K562 (cell line): ENCODE measurements around the gene CFAP73. TPM values are rescaled to one million over a fixed set of nuclear protein-coding genes. Genes with fewer than 3 reads are reported as not detected.

Experiments used
- CBFA2T3 ChIP-seq: fragments of 450-650 bp; IDR thresholded peaks from 2 replicates; pipeline ENCODE4 v1.6.1; 2017
- CC2D1A ChIP-seq: fragments of 450-650 bp; IDR thresholded peaks from 2 replicates; pipeline ENCODE4 v1.6.1; 2017; ENCODE audit warnings: mild to moderate bottlenecking
- E2F3 ChIP-seq: fragments of 250-450 bp; sonication (Bioruptor Pico); IDR thresholded peaks from 2 replicates; pipeline ENCODE4 v1.4.0; 2020; ENCODE audit warnings: mild to moderate bottlenecking
- ERF ChIP-seq: fragments of 450-650 bp; formaldehyde crosslinking; IDR thresholded peaks from 2 replicates; pipeline ENCODE4 v1.4.0; 2020; ENCODE audit warnings: mild to moderate bottlenecking, mixed read lengths
- GABPA ChIP-seq: fragments of 200-800 bp; sonication (Bioruptor generic); conservative IDR thresholded peaks from 2 replicates; pipeline ENCODE4 v1.6.1; 2016; ENCODE audit warnings: low read depth, missing genetic modification characterization, missing compliant biosample characterization
- HNRNPLL ChIP-seq: fragments of 200-400 bp; formaldehyde crosslinking; IDR thresholded peaks from 2 replicates; pipeline ENCODE4 v1.6.1; 2017; ENCODE audit warnings: low read length, low read depth, mild to moderate bottlenecking; ENCODE audit not compliant: poor library complexity, severe bottlenecking
- KLF10 ChIP-seq: fragments of 250-450 bp; sonication (Bioruptor Pico); IDR thresholded peaks from 2 replicates; pipeline ENCODE4 v1.6.1; 2021; ENCODE audit warnings: matching md5 sums
- MLX ChIP-seq, 2 experiments: fragments of 450-650 bp in 1 of 2; sonication (generic) in 1 of 2; formaldehyde crosslinking; conservative IDR thresholded peaks; 2 replicates each; pipeline versions ENCODE4 v1.4.0 to v1.8.1; 2020 to 2022; ENCODE audit warnings: mild to moderate bottlenecking in 1 of 2, missing genetic modification reagents in 1 of 2
- POLR2G ChIP-seq: fragments of 200-400 bp; formaldehyde crosslinking; IDR thresholded peaks from 2 replicates; pipeline ENCODE4 v1.6.1; 2017; ENCODE audit warnings: low read depth, mild to moderate bottlenecking, antibody characterized with exemption, low read length, moderate library complexity
- PRPF4 ChIP-seq: fragments of 200-400 bp; formaldehyde crosslinking; IDR thresholded peaks from one replicate; pipeline ENCODE4 v1.6.1; 2017; ENCODE audit warnings: low read length, low read depth, mild to moderate bottlenecking; ENCODE audit not compliant: insufficient read depth, poor library complexity, severe bottlenecking
- PYGO2 ChIP-seq: fragments of 450-650 bp; IDR thresholded peaks from 2 replicates; pipeline ENCODE4 v1.6.1; 2016; ENCODE audit warnings: mild to moderate bottlenecking, missing genetic modification characterization, moderate library complexity, missing compliant biosample characterization
- RFX7 ChIP-seq: fragments of 250-450 bp; sonication (Bioruptor Pico); IDR thresholded peaks from 2 replicates; pipeline ENCODE4 v1.5.1; 2021; ENCODE audit warnings: mild to moderate bottlenecking
- ZBTB33 ChIP-seq: sonication (generic); formaldehyde crosslinking; IDR thresholded peaks from 2 replicates; pipeline ENCODE4 v1.8.1; 2023; ENCODE audit warnings: mild to moderate bottlenecking, missing genetic modification reagents
- ZC3H8 ChIP-seq: fragments of 450-650 bp; IDR thresholded peaks from 2 replicates; pipeline ENCODE4 v1.6.1; 2017
- ZKSCAN1 ChIP-seq: fragments of 150-350 bp; IDR thresholded peaks from 2 replicates; pipeline ENCODE4 v1.6.1; 2016; ENCODE audit warnings: low read depth, low read length
- ZNF444 ChIP-seq: fragments of 250-450 bp; sonication (Bioruptor Pico); IDR thresholded peaks from 2 replicates; pipeline ENCODE4 v1.4.0; 2020; ENCODE audit warnings: mild to moderate bottlenecking, moderate library complexity
- ZNF785 ChIP-seq: fragments of 250-450 bp; sonication (Bioruptor Pico); IDR thresholded peaks from 2 replicates; pipeline ENCODE4 v1.4.0; 2020; ENCODE audit warnings: mild to moderate bottlenecking
- polyA plus RNA-seq, 8 experiments: library from polyadenylated mRNA; depleted of rRNA in 4 of 8; stranded (reverse) in 5 of 8; unstranded in 3 of 8; fragments of >200 nt; fragmentation: Nextera tagmentation in 2 of 8; fragmentation: Illumina TruSeq in 1 of 8; extraction: Ambion mirVana in 2 of 8; extraction: Trizol in 1 of 8; gene quantifications; 2 replicates each; pipeline versions ENCODE4 v1.2.1 to v1.2.3, GENCODE V29; 2011 to 2014; ENCODE audit warnings: inconsistent platforms in 1 of 8, missing spikeins in 1 of 8
- total RNA-seq, 7 experiments: library from RNA; depleted of rRNA in 6 of 7; stranded (reverse); fragments of >200 nt in 6 of 7; fragmentation: Illumina TruSeq in 2 of 7; extraction: Trizol in 2 of 7; gene quantifications; 2 replicates each; pipeline versions ENCODE4 v1.2.1 to v1.2.3, GENCODE V29; 2011 to 2021; ENCODE audit warnings: low replicate concordance in 1 of 7
- TF ChIP-seq, protein P1 (sequence below): fragments of 150-350 bp; conservative IDR thresholded peaks from 2 replicates; pipeline ENCODE4 v1.6.1; 2014; ENCODE audit warnings: low read length
- TF ChIP-seq, protein P2 (sequence below), 2 experiments: IDR thresholded peaks; 2 replicates each; pipeline ENCODE4 v1.6.1; 2012; ENCODE audit warnings: improper control_type of control experiment in 2 of 2, low read depth in 2 of 2, low read length in 2 of 2, borderline replicate concordance in 1 of 2

CFAP73 gene
- total and polyA plus RNA-seq, 9 of the 15 experiments (the other 6 are each of a cell fraction or from before 2014, with no cell fraction given) = not detected

DNA sequence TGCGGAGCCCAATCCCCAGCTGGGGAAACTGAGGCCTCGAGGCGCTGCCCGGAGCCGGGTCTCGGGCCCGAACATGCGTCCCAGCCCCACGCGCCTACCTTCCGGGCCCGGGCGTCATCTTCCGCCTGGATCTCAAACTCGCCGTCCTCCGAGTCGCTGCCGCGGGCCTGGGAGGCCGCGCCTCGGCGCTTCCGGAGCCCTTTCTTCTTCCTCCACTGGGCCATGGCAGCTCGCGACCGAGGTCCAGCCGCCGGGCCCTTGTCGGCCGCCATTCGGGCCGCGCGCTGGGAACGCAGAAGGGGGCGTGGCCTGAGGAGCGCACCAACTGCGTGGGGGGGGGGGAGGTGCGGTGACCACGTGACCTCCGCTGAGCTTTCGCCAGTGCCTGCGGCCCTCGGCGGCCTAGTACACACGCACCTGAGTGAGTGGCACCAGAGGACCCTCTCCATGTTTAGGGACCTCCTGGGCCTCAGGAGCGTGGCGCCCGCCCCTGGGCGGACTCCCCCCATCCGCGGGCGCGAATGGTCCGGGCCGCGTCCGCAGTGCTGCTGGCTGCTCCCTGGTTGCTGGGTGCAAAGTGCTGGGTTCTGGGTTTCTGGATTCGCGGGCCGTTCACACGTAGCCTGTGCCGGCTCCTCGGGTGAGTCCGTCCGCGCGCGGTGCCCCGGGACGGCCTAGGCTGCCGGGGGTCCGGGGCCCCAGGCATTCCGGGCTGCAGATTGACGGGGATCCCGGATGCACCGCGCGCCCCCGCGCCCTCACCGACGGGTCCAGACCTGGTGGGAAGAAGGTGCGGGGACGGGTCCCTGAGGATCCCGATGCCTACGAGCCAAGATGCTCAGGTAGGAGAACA, 35.9 kb downstream of the CFAP73 start, which contains the start of the genes DDX54 and RITA1 (continued):
- TF ChIP-seq PYGO2 (no peak), MLX (CRISPR knock-in tag; conservative IDR thresholded peaks at IDR 0.05) (no peak), ERF (CRISPR knock-in tag) (no peak), ZNF785 (CRISPR knock-in tag) (no peak), POLR2G (peak; percentile 98), CBFA2T3 (no peak), GABPA (peak; percentile 72), ZNF444 (CRISPR knock-in tag) (no peak), ZBTB33 (CRISPR knock-in tag) (peak; percentile 72; the same call in 1 of the 2 replicates), ZKSCAN1 (peak; percentile 18), KLF10 (no peak), CC2D1A (no peak), HNRNPLL (peak; percentile 69), E2F3 (no peak), RFX7 (CRISPR knock-in tag) (no peak), ZC3H8 (no peak), PRPF4 (peak; percentile 53)
- TF ChIP-seq, protein P1, sequence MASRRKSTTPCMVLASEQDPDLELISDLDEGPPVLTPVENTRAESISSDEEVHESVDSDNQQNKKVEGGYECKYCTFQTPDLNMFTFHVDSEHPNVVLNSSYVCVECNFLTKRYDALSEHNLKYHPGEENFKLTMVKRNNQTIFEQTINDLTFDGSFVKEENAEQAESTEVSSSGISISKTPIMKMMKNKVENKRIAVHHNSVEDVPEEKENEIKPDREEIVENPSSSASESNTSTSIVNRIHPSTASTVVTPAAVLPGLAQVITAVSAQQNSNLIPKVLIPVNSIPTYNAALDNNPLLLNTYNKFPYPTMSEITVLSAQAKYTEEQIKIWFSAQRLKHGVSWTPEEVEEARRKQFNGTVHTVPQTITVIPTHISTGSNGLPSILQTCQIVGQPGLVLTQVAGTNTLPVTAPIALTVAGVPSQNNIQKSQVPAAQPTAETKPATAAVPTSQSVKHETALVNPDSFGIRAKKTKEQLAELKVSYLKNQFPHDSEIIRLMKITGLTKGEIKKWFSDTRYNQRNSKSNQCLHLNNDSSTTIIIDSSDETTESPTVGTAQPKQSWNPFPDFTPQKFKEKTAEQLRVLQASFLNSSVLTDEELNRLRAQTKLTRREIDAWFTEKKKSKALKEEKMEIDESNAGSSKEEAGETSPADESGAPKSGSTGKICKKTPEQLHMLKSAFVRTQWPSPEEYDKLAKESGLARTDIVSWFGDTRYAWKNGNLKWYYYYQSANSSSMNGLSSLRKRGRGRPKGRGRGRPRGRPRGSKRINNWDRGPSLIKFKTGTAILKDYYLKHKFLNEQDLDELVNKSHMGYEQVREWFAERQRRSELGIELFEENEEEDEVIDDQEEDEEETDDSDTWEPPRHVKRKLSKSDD = no peak
- TF ChIP-seq, protein P2, sequence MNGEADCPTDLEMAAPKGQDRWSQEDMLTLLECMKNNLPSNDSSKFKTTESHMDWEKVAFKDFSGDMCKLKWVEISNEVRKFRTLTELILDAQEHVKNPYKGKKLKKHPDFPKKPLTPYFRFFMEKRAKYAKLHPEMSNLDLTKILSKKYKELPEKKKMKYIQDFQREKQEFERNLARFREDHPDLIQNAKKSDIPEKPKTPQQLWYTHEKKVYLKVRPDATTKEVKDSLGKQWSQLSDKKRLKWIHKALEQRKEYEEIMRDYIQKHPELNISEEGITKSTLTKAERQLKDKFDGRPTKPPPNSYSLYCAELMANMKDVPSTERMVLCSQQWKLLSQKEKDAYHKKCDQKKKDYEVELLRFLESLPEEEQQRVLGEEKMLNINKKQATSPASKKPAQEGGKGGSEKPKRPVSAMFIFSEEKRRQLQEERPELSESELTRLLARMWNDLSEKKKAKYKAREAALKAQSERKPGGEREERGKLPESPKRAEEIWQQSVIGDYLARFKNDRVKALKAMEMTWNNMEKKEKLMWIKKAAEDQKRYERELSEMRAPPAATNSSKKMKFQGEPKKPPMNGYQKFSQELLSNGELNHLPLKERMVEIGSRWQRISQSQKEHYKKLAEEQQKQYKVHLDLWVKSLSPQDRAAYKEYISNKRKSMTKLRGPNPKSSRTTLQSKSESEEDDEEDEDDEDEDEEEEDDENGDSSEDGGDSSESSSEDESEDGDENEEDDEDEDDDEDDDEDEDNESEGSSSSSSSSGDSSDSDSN (IDR thresholded peaks at IDR 0.05; ENCODE audit: borderline replicate concordance in 1 of 2, low read depth in 2 of 2, low read length in 2 of 2) = no peak; a peak in 1 of 4 replicates
